Muscle layer of colon (tissue), 2 donors: ENCODE measurements around the gene PCDHAC2.
A peak's percentile ranks its signal among the peaks of the same experiment; 100 is the strongest.

Source experiments
- H3K27ac ChIP-seq: one replicate; pipeline ENCODE4 v1.7.0; 2013; ENCODE audit warnings: low read depth, mild to moderate bottlenecking, low read length, moderate library complexity
- H3K27me3 ChIP-seq, 2 donors: one replicate each; pipeline ENCODE4 v1.7.0; 2013; ENCODE audit warnings: low read length in 2 of 2, mild to moderate bottlenecking in 2 of 2; ENCODE audit not compliant: insufficient read depth in 2 of 2, control insufficient read depth in 1 of 2
- H3K36me3 ChIP-seq: one replicate; pipeline ENCODE4 v1.7.0; 2013; ENCODE audit warnings: mild to moderate bottlenecking, low read length; ENCODE audit not compliant: insufficient read depth
- H3K4me1 ChIP-seq: one replicate; pipeline ENCODE4 v1.7.0; 2013; ENCODE audit warnings: mild to moderate bottlenecking, low read length; ENCODE audit not compliant: insufficient read depth
- H3K4me3 ChIP-seq, 2 donors: one replicate each; pipeline ENCODE4 v1.7.0; 2013; ENCODE audit warnings: low read length in 2 of 2, low read depth in 1 of 2, mild to moderate bottlenecking in 1 of 2, moderate library complexity in 1 of 2
- H3K9ac ChIP-seq: one replicate; pipeline ENCODE4 v1.7.0; 2013; ENCODE audit warnings: low read length
- H3K9me3 ChIP-seq: one replicate; pipeline ENCODE4 v1.7.0; 2013; ENCODE audit warnings: mild to moderate bottlenecking, low read length
- donor health status: abdominal sarcoma.
- donor health status: Adenocarcinoma of cecum.

PCDHAC2 gene

GRCh38 chr5:140966293-140967225 is at the start of gene PCDHAC2:
TSS of gene PCDHAC2 (plus strand) at chr5:140966476. CDS start at chr5:140966767, 291 bp downstream.
- Histone ChIP-seq H3K27me3 (no peaks in the 10 kb centered on the region), H3K27ac (no peak within 1 kb of the TSS), H3K9me3 (no peaks in the 10 kb centered on the region), H3K9ac (no peak within 1 kb of the TSS), H3K36me3 (no peaks in the 10 kb centered on the region), H3K4me3 (peak within 1 kb of the TSS; percentile 49 to 52), H3K4me1 (peaks cover 3% of the 10 kb centered on the region)

- Histone ChIP-seq H3K27ac (no peak overlapping the region), H3K36me3 (no peaks in the 10 kb centered on the region), H3K27me3 (peaks cover 10 to 23% of the 10 kb centered on the region in 2 donors), H3K9me3 (no peaks in the 10 kb centered on the region), H3K4me1 (peaks cover 7% of the 10 kb centered on the region), H3K4me3 (no peak overlapping the region), H3K9ac (no peak overlapping the region)
Observed at GRCh38 chr5:140923601-140924000, 42.7 kb upstream of the PCDHAC2 start.

GRCh38 chr5:140925806-140926442 is 40.4 kb upstream of the PCDHAC2 start, which contains the start of gene PCDHAC1:
TSS of gene PCDHAC1 (plus strand) at chr5:140926299. CDS start at chr5:140926893, 594 bp downstream.
- no peak within 1 kb of the TSS for H3K27ac ChIP-seq

GRCh38 chr5:140926443-140927227 is 39.6 kb upstream of the PCDHAC2 start:
- Histone ChIP-seq H3K36me3 (no peaks in the 10 kb centered on the region), H3K27me3 (peaks cover 10 to 33% of the 10 kb centered on the region in 2 donors), H3K4me1 (peaks cover 7% of the 10 kb centered on the region), H3K9ac (no peak overlapping the region), H3K9me3 (no peaks in the 10 kb centered on the region), H3K4me3 (peak overlapping the region; percentile 64 to 68), H3K27ac (no peak overlapping the region)

More at GRCh38 chr5:140925806-140926442, 40.4 kb upstream of the PCDHAC2 start, which contains the start of gene PCDHAC1:
- no peak within 1 kb of the TSS for H3K9ac ChIP-seq
- peaks cover 7% of the 10 kb centered on the region for H3K4me1 ChIP-seq
- no peaks in the 10 kb centered on the region for H3K36me3 ChIP-seq
- peak within 1 kb of the TSS; percentile 64 to 68 for H3K4me3 ChIP-seq
- peaks cover 10 to 28% of the 10 kb centered on the region in 2 donors for H3K27me3 ChIP-seq
- no peaks in the 10 kb centered on the region for H3K9me3 ChIP-seq

GRCh38 chr5:140927228-140927573 is 39.1 kb upstream of the PCDHAC2 start:
- Histone ChIP-seq H3K36me3 (no peaks in the 10 kb centered on the region), H3K4me1 (peaks cover 7% of the 10 kb centered on the region), H3K4me3 (peak overlapping the region; percentile 64 to 68), H3K27me3 (peaks cover 10 to 33% of the 10 kb centered on the region in 2 donors), H3K27ac (no peak overlapping the region), H3K9me3 (no peaks in the 10 kb centered on the region), H3K9ac (no peak overlapping the region)

GRCh38 chr5:140934964-140935606 is 31.2 kb upstream of the PCDHAC2 start:
- no peak overlapping the region for H3K4me3 ChIP-seq
- peaks cover 0 to 6% of the 10 kb centered on the region in 2 donors for H3K27me3 ChIP-seq
- no peaks in the 10 kb centered on the region for H3K9me3 ChIP-seq
- H3K4me1 ChIP-seq, result no peaks in the 10 kb centered on the region
- H3K36me3 ChIP-seq, result no peaks in the 10 kb centered on the region
- H3K9ac ChIP-seq, result no peak overlapping the region
- H3K27ac ChIP-seq, result no peak overlapping the region

GRCh38 chr5:140946578-140946977 is 19.7 kb upstream of the PCDHAC2 start:
- no peak overlapping the region for H3K4me3 ChIP-seq
- H3K36me3 ChIP-seq, result no peaks in the 10 kb centered on the region
- H3K27ac ChIP-seq, result no peak overlapping the region
- no peak overlapping the region for H3K9ac ChIP-seq
- no peaks in the 10 kb centered on the region for H3K27me3 ChIP-seq
- H3K4me1 ChIP-seq, result no peaks in the 10 kb centered on the region
- H3K9me3 ChIP-seq, result no peaks in the 10 kb centered on the region

GRCh38 chr5:140951636-140952035 is 14.6 kb upstream of the PCDHAC2 start:
- H3K4me3 ChIP-seq, result no peak overlapping the region
- H3K4me1 ChIP-seq, result no peaks in the 10 kb centered on the region
- H3K36me3 ChIP-seq, result no peaks in the 10 kb centered on the region
- H3K27me3 ChIP-seq, result no peaks in the 10 kb centered on the region
- H3K9ac ChIP-seq, result no peak overlapping the region
- H3K9me3 ChIP-seq, result no peaks in the 10 kb centered on the region
- no peak overlapping the region for H3K27ac ChIP-seq

GRCh38 chr5:140953234-140953633 is 13.0 kb upstream of the PCDHAC2 start:
- H3K4me1 ChIP-seq, result no peaks in the 10 kb centered on the region
- H3K9me3 ChIP-seq, result no peaks in the 10 kb centered on the region
- H3K27ac ChIP-seq, result no peak overlapping the region

GRCh38 chr5:140962190-140962589 is 4.1 kb upstream of the PCDHAC2 start:
- H3K4me3 ChIP-seq, result no peak overlapping the region
- H3K36me3 ChIP-seq, result no peaks in the 10 kb centered on the region
- H3K4me1 ChIP-seq, result peaks cover 3% of the 10 kb centered on the region
- H3K27me3 ChIP-seq, result no peaks in the 10 kb centered on the region
- H3K27ac ChIP-seq, result no peak overlapping the region
- no peak overlapping the region for H3K9ac ChIP-seq
- no peaks in the 10 kb centered on the region for H3K9me3 ChIP-seq

More at GRCh38 chr5:140953234-140953633, 13.0 kb upstream of the PCDHAC2 start:
- Histone ChIP-seq H3K27me3 (no peaks in the 10 kb centered on the region), H3K36me3 (no peaks in the 10 kb centered on the region), H3K4me3 (no peak overlapping the region), H3K9ac (no peak overlapping the region)
